Mucosa of rectum (tissue), 2 donors: ENCODE measurements around the gene SLC7A4.
A peak's percentile ranks its signal among the peaks of the same experiment; 100 is the strongest.
"Not testable (repeated sequence)": the region's sequence is repeated elsewhere in the genome, so short reads cannot be mapped to it uniquely, and the experiment has no call there.

Source experiments
- H3K27ac ChIP-seq, 2 donors: one replicate each; pipeline ENCODE4 v1.7.0; 2013; ENCODE audit warnings: inconsistent platforms in 2 of 2, low read depth in 2 of 2, low read length in 2 of 2
- H3K27me3 ChIP-seq, 2 donors: one replicate each; pipeline ENCODE4 v1.7.0; 2013; ENCODE audit warnings: low read length in 2 of 2; ENCODE audit not compliant: control insufficient read depth in 2 of 2, insufficient read depth in 2 of 2
- H3K36me3 ChIP-seq, 2 donors: one replicate each; pipeline ENCODE4 v1.7.0; 2013; ENCODE audit warnings: low read length in 2 of 2; ENCODE audit not compliant: control insufficient read depth in 2 of 2, insufficient read depth in 2 of 2
- H3K4me1 ChIP-seq, 2 donors: one replicate each; pipeline ENCODE4 v1.7.0; 2013; ENCODE audit warnings: low read length in 2 of 2, mild to moderate bottlenecking in 1 of 2; ENCODE audit not compliant: control insufficient read depth in 2 of 2, insufficient read depth in 2 of 2
- H3K4me3 ChIP-seq, 2 donors: one replicate each; pipeline ENCODE4 v1.7.0; 2013; ENCODE audit warnings: low read length in 2 of 2
- H3K9ac ChIP-seq, 2 donors: one replicate each; pipeline ENCODE4 v1.7.0; 2013; ENCODE audit warnings: low read length in 2 of 2, low read depth in 1 of 2, mild to moderate bottlenecking in 1 of 2
- H3K9me3 ChIP-seq, 2 donors: one replicate each; pipeline ENCODE4 v1.7.0; 2013; ENCODE audit warnings: low read length in 2 of 2; ENCODE audit not compliant: control insufficient read depth in 2 of 2
- donor health status: healthy.
- donor health status: Normal muscosa, but diverticular disease.

SLC7A4 gene

GRCh38 chr22:21048965-21049364 lies 16.6 kb upstream of the SLC7A4 start:
- not testable (repeated sequence) for H3K4me1 ChIP-seq, H3K27ac ChIP-seq, H3K27me3 ChIP-seq, H3K9me3 ChIP-seq, H3K4me3 ChIP-seq, H3K36me3 ChIP-seq, H3K9ac ChIP-seq

- H3K36me3 ChIP-seq, H3K9ac ChIP-seq, H3K27me3 ChIP-seq, H3K27ac ChIP-seq, H3K9me3 ChIP-seq, H3K4me3 ChIP-seq: not testable (repeated sequence)
- H3K4me1 ChIP-seq = peaks cover 8 to 13% of the 10 kb centered on the region in 2 donors
These were observed 16.1 kb upstream of the SLC7A4 start for GRCh38 chr22:21048448-21048847.

GRCh38 chr22:21047730-21048129 lies 15.4 kb upstream of the SLC7A4 start:
- peaks cover 2 to 4% of the 10 kb centered on the region in 2 donors for H3K27me3 ChIP-seq
- H3K4me1 ChIP-seq = peaks cover 8 to 14% of the 10 kb centered on the region in 2 donors
- no peaks in the 10 kb centered on the region for H3K9me3 ChIP-seq
- H3K36me3 ChIP-seq = no peaks in the 10 kb centered on the region
- H3K4me3 ChIP-seq = no peak overlapping the region
- no peak overlapping the region for H3K27ac ChIP-seq
- H3K9ac ChIP-seq = no peak overlapping the region

- H3K4me3 ChIP-seq = no peak overlapping the region
- no peak overlapping the region for H3K9ac ChIP-seq
- peaks cover 2 to 4% of the 10 kb centered on the region in 2 donors for H3K27me3 ChIP-seq
- no peaks in the 10 kb centered on the region for H3K9me3 ChIP-seq
- no peaks in the 10 kb centered on the region for H3K36me3 ChIP-seq
- peaks cover 8 to 14% of the 10 kb centered on the region in 2 donors for H3K4me1 ChIP-seq
- H3K27ac ChIP-seq = no peak overlapping the region
These were observed 14.8 kb upstream of the SLC7A4 start for GRCh38 chr22:21047035-21047661.

GRCh38 chr22:21045585-21046294 lies 13.4 kb upstream of the SLC7A4 start, which contains the start of gene LRRC74B:
LRRC74B (plus strand) TSS chr22:21045946; CDS start chr22:21045987, 41 bp downstream.
- Histone ChIP-seq H3K27ac (no peak within 1 kb of the TSS), H3K4me1 (peaks cover 8 to 14% of the 10 kb centered on the region in 2 donors), H3K4me3 (peak within 1 kb of the TSS; percentile 50 to 64), H3K9me3 (no peaks in the 10 kb centered on the region), H3K27me3 (peaks cover 2 to 4% of the 10 kb centered on the region in 2 donors), H3K36me3 (no peaks in the 10 kb centered on the region), H3K9ac (no peak within 1 kb of the TSS)

- no peaks in the 10 kb centered on the region for H3K9me3 ChIP-seq
- H3K27me3 ChIP-seq = peaks cover 2 to 4% of the 10 kb centered on the region in 2 donors
- H3K4me3 ChIP-seq = peak overlapping the region; percentile 48 to 64
- H3K27ac ChIP-seq = no peak overlapping the region
- H3K9ac ChIP-seq = no peak overlapping the region
- no peaks in the 10 kb centered on the region for H3K36me3 ChIP-seq
- H3K4me1 ChIP-seq = peaks cover 8 to 14% of the 10 kb centered on the region in 2 donors
These were observed 12.7 kb upstream of the SLC7A4 start for GRCh38 chr22:21044931-21045584.

- H3K4me3 ChIP-seq = no peak overlapping the region
- H3K9ac ChIP-seq = no peak overlapping the region
- H3K9me3 ChIP-seq = no peaks in the 10 kb centered on the region
- H3K27ac ChIP-seq = no peak overlapping the region
- H3K36me3 ChIP-seq = no peaks in the 10 kb centered on the region
- H3K27me3 ChIP-seq = peaks cover 2 to 4% of the 10 kb centered on the region in 2 donors
- H3K4me1 ChIP-seq = peaks cover 8 to 14% of the 10 kb centered on the region in 2 donors
These were observed 11.6 kb upstream of the SLC7A4 start for GRCh38 chr22:21043860-21044535.

GRCh38 chr22:21042978-21043859 lies 10.9 kb upstream of the SLC7A4 start:
- H3K9me3 ChIP-seq = no peaks in the 10 kb centered on the region
- H3K36me3 ChIP-seq = no peaks in the 10 kb centered on the region
- H3K27me3 ChIP-seq = peaks cover 2 to 4% of the 10 kb centered on the region in 2 donors
- no peak overlapping the region for H3K9ac ChIP-seq
- H3K27ac ChIP-seq = no peak overlapping the region
- H3K4me3 ChIP-seq = no peak overlapping the region
- H3K4me1 ChIP-seq = peaks cover 8 to 14% of the 10 kb centered on the region in 2 donors

GRCh38 chr22:21041937-21042336 lies 9.6 kb upstream of the SLC7A4 start:
- Histone ChIP-seq H3K4me3 (no peak overlapping the region), H3K4me1 (peaks cover 8 to 14% of the 10 kb centered on the region in 2 donors), H3K9me3 (no peaks in the 10 kb centered on the region), H3K27ac (no peak overlapping the region), H3K9ac (no peak overlapping the region), H3K27me3 (peaks cover 2 to 4% of the 10 kb centered on the region in 2 donors), H3K36me3 (no peaks in the 10 kb centered on the region)
